Measurements from ENCODE around the gene GRM7.

Gene GRM7

GRCh38 chr3:7238565-7239295, 377.8 kb downstream of the GRM7 start:
- no peak for DNase-seq

- DNase-seq = no peak
These were observed 380.8 kb downstream of the GRM7 start for GRCh38 chr3:7241584-7242302.

- DNase-seq = no peak
These were observed 381.4 kb downstream of the GRM7 start for GRCh38 chr3:7242303-7242635.

DNA sequence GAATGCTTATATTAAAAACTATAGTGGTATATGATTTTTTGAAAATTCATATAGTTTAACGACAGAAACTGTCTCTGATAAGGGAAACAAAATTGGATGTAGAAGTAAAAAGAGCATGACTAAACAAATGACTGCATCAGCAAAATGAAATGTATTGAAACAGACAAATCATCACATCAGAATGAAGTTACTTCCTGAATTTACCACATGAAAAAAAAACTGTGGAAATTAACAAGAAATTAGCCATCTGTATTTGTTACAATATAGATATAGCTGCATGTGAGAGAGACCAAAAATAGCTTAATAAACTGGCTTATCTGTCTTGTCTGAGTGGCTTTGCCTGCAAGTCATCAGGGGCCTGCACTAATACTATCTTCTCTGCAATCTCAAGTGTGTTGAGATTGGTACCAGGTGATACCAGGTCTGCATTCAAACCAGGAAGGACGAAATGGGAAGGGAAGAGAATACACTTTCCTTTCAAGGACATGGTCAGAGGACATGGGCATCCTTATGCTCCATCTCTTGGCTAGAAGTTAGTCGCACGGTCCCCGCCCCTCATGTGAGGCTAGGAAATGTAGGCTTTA, 388.7 kb downstream of the GRM7 start:
- DNase-seq = no peak

GRCh38 chr3:7254251-7254650, 393.3 kb downstream of the GRM7 start:
- DNase-seq = no peak

GRCh38 chr3:7260975-7261374, 400.1 kb downstream of the GRM7 start:
- DNase-seq = no peak

- no peak for DNase-seq
These were observed 402.7 kb downstream of the GRM7 start for GRCh38 chr3:7263347-7264195.

DNA sequence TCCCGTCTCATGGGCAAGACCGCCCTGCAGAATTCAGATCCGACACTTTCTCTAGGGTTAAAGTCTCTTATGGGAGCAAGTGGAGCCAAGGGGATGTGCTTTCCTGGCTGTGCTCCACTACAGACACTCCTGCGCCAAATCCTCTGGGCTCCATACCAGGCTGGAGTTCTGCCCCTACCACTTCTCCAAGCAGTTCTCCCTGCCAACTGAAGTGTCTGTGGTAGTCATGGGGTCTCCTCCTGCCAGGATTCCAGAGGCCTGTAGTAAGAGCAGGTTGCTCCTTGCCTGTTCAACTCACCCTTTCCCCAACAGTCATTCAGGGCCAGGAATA, 403.2 kb downstream of the GRM7 start:
- DNase-seq = no peak

DNA sequence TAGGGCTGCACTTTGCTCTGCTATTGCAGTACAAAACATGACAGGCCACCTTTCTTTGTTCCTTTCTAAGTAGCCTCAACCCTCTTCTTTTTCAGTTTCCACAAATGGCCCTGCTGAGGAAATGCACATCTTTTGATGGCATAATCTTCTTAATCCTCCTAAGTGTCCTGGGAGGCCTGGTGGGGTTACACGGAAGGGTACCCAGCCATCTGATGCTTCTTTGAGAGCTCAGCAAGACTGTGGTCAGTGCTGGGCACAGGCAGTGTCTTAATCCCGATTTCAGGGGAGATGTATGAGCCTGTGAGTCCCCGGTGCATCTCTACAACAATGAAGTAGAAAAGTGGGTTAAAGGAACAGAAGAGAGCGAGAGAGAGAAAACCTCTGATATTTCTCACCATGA, 404.8 kb downstream of the GRM7 start:
- DNase-seq = no peak

- DNase-seq = no peak
These were observed 405.6 kb downstream of the GRM7 start for GRCh38 chr3:7266551-7266950.

DNA sequence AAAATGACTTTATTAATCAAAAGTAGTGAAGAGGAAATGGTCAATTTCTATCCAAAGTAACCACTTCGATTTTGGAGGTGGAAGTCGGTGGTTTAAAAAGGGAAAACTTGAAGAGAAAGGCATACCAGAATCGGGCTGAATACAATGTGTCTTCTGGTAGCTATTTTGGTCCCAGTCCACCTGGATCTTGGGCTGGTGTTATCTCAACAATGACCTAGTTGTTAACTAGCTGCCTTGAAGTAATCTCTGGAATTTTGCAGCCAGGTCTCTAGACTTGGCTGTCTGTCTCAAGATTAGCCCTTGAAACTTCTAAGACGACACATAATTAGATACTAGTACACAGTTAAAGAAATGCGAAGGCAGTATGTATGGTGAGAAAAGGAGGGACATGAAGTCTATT, 409.8 kb downstream of the GRM7 start:
- DNase-seq = no peak

GRCh38 chr3:7271631-7272030, 410.7 kb downstream of the GRM7 start:
- DNase-seq = no peak

- DNase-seq = no peak
These were observed 411.3 kb downstream of the GRM7 start for GRCh38 chr3:7272203-7272602.

DNA sequence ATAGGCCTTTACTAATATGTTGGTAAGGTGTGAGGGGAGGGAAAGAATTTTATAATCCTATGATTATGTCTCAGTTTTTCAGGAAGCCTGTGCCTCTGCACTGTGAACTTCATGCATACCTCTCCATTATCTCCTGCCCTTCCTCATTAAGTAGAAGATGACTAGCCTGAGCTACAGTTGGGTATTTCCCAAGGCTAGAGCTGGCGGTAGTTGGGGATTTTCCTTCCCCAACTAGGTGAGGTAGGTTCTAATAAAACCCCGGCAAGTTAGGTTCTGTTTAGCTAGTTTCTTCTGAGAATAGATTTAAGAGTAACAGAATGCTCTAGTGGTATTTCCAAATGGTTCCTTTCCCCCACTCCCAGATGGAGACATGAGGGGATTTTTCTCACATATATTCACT, 414.5 kb downstream of the GRM7 start:
- no peak for DNase-seq

GRCh38 chr3:7280318-7280717, 419.4 kb downstream of the GRM7 start:
- no peak for DNase-seq

DNA sequence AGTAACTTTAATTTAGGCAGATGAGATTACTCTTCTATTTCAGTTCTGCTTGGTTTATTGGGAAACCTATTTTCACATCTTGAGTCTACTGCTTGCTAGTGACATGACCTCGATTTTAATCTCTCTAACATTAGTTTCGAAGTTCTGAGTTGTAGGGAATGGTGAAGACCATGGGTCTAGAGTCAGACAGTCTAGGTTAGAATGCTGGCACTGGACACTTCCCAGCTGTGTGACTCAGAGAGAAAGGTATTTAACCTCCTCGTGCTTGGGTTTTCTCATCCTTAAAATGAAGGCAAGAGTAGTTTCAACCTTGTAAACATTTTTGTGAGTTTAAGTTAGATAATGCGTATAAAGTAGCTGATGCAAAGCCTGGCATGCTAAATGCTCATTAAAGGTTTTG, 422.1 kb downstream of the GRM7 start:
- DNase-seq = no peak

DNA sequence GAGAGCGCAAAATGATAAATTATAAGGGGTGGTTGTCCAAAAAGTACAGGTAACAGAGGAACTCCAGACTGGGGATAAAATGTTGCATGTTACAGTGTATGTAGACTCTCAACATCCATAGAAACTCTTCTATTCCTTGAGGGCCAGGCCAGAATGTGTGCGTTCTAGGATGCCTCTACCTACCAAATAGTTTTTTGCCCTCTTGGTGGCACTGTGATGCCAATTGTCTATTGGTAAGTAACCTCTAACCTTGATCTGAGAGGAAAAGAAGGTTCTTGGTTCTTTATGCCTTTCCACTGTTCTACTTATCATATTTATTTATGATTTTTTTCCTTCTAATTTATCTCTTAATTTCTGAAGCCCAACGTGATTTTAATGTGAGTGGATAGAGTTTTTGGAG, 424.6 kb downstream of the GRM7 start:
- DNase-seq = peak in 1 of 56 donors; percentile 5

DNA sequence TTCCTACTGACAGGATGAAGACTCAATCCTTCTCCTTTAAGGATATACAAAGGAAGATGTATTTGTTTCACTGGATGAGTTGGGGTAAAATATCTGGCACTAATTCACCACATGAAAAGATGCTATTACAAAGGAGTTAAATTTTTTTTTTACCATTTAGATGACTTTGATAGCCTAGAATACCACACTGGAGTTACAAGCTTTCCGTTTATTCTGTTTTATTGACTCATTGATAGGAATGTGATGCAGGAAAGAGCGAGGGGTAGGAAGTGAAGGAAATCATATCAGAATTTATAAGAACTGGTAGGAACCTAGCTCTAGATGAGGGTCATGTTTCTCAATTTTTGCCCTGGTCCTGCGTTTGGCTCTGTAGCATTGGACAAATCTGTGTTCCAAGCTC, 427.2 kb downstream of the GRM7 start:
- no peak for DNase-seq

- no peak for DNase-seq
These were observed 428.2 kb downstream of the GRM7 start for GRCh38 chr3:7289121-7289520.

GRCh38 chr3:7290077-7290825, 429.3 kb downstream of the GRM7 start:
- no peak for DNase-seq

DNA sequence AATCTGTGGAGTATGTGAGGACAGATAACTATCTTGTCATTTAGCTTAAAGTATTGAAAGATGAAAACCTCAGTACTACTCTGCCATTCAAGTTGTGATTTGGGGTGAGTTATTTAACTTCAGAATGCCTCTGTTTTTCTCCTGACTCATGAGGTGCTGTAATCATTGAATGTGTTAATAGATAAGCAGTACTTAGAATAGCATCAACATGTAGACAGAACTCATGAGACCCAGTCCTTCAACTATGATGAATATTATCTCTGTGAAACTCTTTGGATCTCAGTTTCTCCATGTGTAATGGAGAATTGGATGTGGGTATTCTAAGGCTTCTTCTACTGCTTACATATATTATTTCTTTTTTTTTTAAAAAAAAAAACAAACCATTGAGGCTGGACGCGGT, 431.4 kb downstream of the GRM7 start:
- DNase-seq = no peak

Measured in amygdala (tissue), 56 donors.